ENCODE results near the gene BRINP2. TPM values are rescaled to one million over a fixed set of nuclear protein-coding genes. Genes with fewer than 3 reads are reported as not detected.

BRINP2 gene
- total and polyA plus RNA-seq, 2 of the 8 experiments (the other 6 are each of a cell fraction or from before 2014, with no cell fraction given): 0.39 to 0.42 TPM

GRCh38 chr1:177328251-177328650 lies 157.5 kb downstream of the BRINP2 start:
- Histone ChIP-seq H3K4me1 (replicated peaks in 1 of 4; ENCODE audit: control insufficient read depth in 3 of 4, insufficient read depth in 4 of 4, low read length in 3 of 4) (no peaks in the 10 kb centered on the region), H2BK120ac (replicated peaks; ENCODE audit: low read depth, low read length) (no peak overlapping the region), H2BK12ac (ENCODE audit: low read depth, low read length) (no peak overlapping the region), H2BK20ac (ENCODE audit: low read length) (no peak overlapping the region), H3K36me3 (ENCODE audit: control insufficient read depth in 2 of 4, insufficient read depth in 4 of 4, low read length in 3 of 4) (no peaks in the 10 kb centered on the region), H4K20me1 (replicated peaks in 1 of 2; ENCODE audit: control insufficient read depth in 1 of 2, insufficient read depth in 2 of 2, low read length in 2 of 2) (no peaks in the 10 kb centered on the region), H4K91ac (replicated peaks; ENCODE audit: insufficient read length, low read length) (no peak overlapping the region), H3K4me2 (ENCODE audit: insufficient read depth in 1 of 2, low read depth in 2 of 2, low read length in 2 of 2) (no peak overlapping the region), H3K18ac (ENCODE audit: extremely low read depth, low read length) (no peak overlapping the region), H2AFZ (ENCODE audit: low read length) (no peak overlapping the region), H3K27me3 (replicated peaks in 1 of 4; ENCODE audit: control insufficient read depth in 3 of 4, extremely low read depth in 1 of 4, insufficient read depth in 3 of 4, low read length in 3 of 4) (no peaks in the 10 kb centered on the region), H3K23ac (ENCODE audit: insufficient read length) (no peak overlapping the region), H4K5ac (ENCODE audit: insufficient read length, low read depth, low read length) (no peak overlapping the region), H3K23me2 (ENCODE audit: low read depth, low read length) (no peaks in the 10 kb centered on the region), H3K9me3 (ENCODE audit: insufficient read depth in 2 of 2, low read depth in 1 of 2, low read length in 1 of 2) (no peaks in the 10 kb centered on the region), H3K14ac (ENCODE audit: insufficient read length) (no peak overlapping the region), H3K4me3 (ENCODE audit: extremely low read depth in 1 of 4, insufficient read depth in 2 of 4, low read depth in 3 of 4, low read length in 4 of 4) (no peak overlapping the region), H3K4ac (replicated peaks; ENCODE audit: insufficient read length, low read depth, low read length) (no peak overlapping the region), H3K79me2 (ENCODE audit: control insufficient read depth in 1 of 2, insufficient read depth in 2 of 2, low read length in 2 of 2) (no peaks in the 10 kb centered on the region), H2AK5ac (ENCODE audit: low read depth, low read length) (no peak overlapping the region), H2BK15ac (ENCODE audit: low read length) (no peak overlapping the region), H4K8ac (ENCODE audit: extremely low read depth, insufficient read depth, low read length) (no peak overlapping the region), H2BK5ac (ENCODE audit: low read depth, low read length) (no peak overlapping the region), H3K79me1 (ENCODE audit: low read depth, low read length) (no peaks in the 10 kb centered on the region), H3K56ac (replicated peaks; ENCODE audit: insufficient read length, low read depth, low read length) (no peak overlapping the region), H3K27ac (ENCODE audit: low read depth, low read length) (no peak overlapping the region), H3K9ac (replicated peaks in 1 of 4; ENCODE audit: extremely low read depth in 1 of 4, low read depth in 3 of 4, low read length in 3 of 4) (no peak overlapping the region)
- DNase-seq (ENCODE audit: low read depth in 1 of 2, low spot score in 2 of 2) (no peak), FAIRE-seq (no peak)
- WGBS, 2 experiments (ENCODE audit: extremely low coverage in 1 of 2, insufficient coverage in 1 of 2, insufficient read length in 1 of 2, insufficient replicate concordance in 2 of 2, low coverage in 1 of 2, low lambda C conversion rate in 2 of 2, missing lambda C conversion rate in 1 of 2): 87% methylated on average over 2 of the region's 2 CpGs; no CpG with 5 or more reads in 1 of the 2 experiments
- ChIA-PET CTCF (ENCODE audit: partially characterized antibody) (no interaction called here), POLR2A (ENCODE audit: partially characterized antibody) (no interaction called here)
- TF ChIP-seq BRCA1 (IDR thresholded peaks at IDR 0.05; ENCODE audit: low read depth, low read length) (no peak), POU5F1 (IDR thresholded peaks at IDR 0.05; ENCODE audit: low read depth, low read length) (no peak), KDM5A (IDR thresholded peaks at IDR 0.05; ENCODE audit: low read length) (no peak), RFX5 (IDR thresholded peaks at IDR 0.05; ENCODE audit: borderline replicate concordance, low read depth, low read length) (no peak), BACH1 (IDR thresholded peaks at IDR 0.05; ENCODE audit: low read length) (no peak), KDM4A (IDR thresholded peaks at IDR 0.05; ENCODE audit: low read depth, low read length, severe bottlenecking) (no peak), SIN3A (conservative IDR thresholded peaks at IDR 0.05 in 1 of 2, IDR thresholded peaks at IDR 0.05 in 1 of 2; ENCODE audit: low read depth in 1 of 2, low read length in 2 of 2) (no peak), CHD2 (IDR thresholded peaks at IDR 0.05; ENCODE audit: low read length) (no peak), PHF8 (conservative IDR thresholded peaks at IDR 0.05; ENCODE audit: low read depth, low read length) (no peak), SIRT6 (IDR thresholded peaks at IDR 0.05; ENCODE audit: low read length) (no peak), HDAC6 (IDR thresholded peaks at IDR 0.05; ENCODE audit: low read depth, low read length) (no peak), SRF (IDR thresholded peaks at IDR 0.05; ENCODE audit: low read depth, low read length) (no peak), TAF1 (IDR thresholded peaks at IDR 0.05; ENCODE audit: low read depth, low read length) (no peak), EGR1 (IDR thresholded peaks at IDR 0.05; ENCODE audit: borderline replicate concordance, low read depth, low read length) (no peak), EP300 (IDR thresholded peaks at IDR 0.05; ENCODE audit: borderline replicate concordance in 1 of 2, low read depth in 2 of 2, low read length in 2 of 2) (no peak)

Measured in H1 (cell line).